HEK293 (cell line): ENCODE measurements around the gene KCNMA1.

Source experiments
- BCL11A ChIP-seq: fragments of 450-650 bp; formaldehyde crosslinking; IDR thresholded peaks from 2 replicates; pipeline ENCODE4 v1.5.1; 2016; ENCODE audit warnings: low read depth, missing biosample characterization, missing genetic modification characterization
- HOXA7 ChIP-seq: sonication (generic); formaldehyde crosslinking; IDR thresholded peaks from 2 replicates; pipeline ENCODE4 v1.8.1; 2022; ENCODE audit warnings: missing genetic modification reagents, borderline replicate concordance
- MYNN ChIP-seq: fragments of 450-650 bp; formaldehyde crosslinking; IDR thresholded peaks from 2 replicates; pipeline ENCODE4 v1.5.1; 2016; ENCODE audit warnings: missing biosample characterization, missing genetic modification characterization, borderline replicate concordance
- TCF7L2 ChIP-seq: IDR thresholded peaks from 2 replicates; pipeline ENCODE4 v1.6.1; 2011; ENCODE audit warnings: low read depth, mild to moderate bottlenecking, inconsistent platforms, low read length, moderate library complexity, borderline replicate concordance
- YY1 ChIP-seq: fragments of 450-650 bp; formaldehyde crosslinking; IDR thresholded peaks from 2 replicates; pipeline ENCODE4 v1.5.1; 2018; ENCODE audit warnings: missing biosample characterization, missing genetic modification characterization
- ZFP3 ChIP-seq: fragments of 450-650 bp; formaldehyde crosslinking; IDR thresholded peaks from 2 replicates; pipeline ENCODE4 v1.5.1; 2016; ENCODE audit warnings: low read depth, missing biosample characterization, missing genetic modification characterization
- ZNF184 ChIP-seq: fragments of 450-650 bp; IDR thresholded peaks from 2 replicates; pipeline ENCODE4 v1.5.1; 2018; ENCODE audit warnings: missing biosample characterization, mild to moderate bottlenecking, missing genetic modification characterization
- ZNF521 ChIP-seq: fragments of 450-650 bp; formaldehyde crosslinking; IDR thresholded peaks from 2 replicates; pipeline ENCODE4 v1.5.1; 2017; ENCODE audit warnings: missing biosample characterization, mild to moderate bottlenecking, missing genetic modification characterization
- ZNF549 ChIP-seq: fragments of 450-650 bp; IDR thresholded peaks from 2 replicates; pipeline ENCODE4 v1.5.1; 2018; ENCODE audit warnings: missing biosample characterization, missing genetic modification characterization, mild to moderate bottlenecking, inconsistent platforms, moderate library complexity
- ZNF792 ChIP-seq: fragments of 450-650 bp; formaldehyde crosslinking; IDR thresholded peaks from 2 replicates; pipeline ENCODE4 v1.5.1; 2016; ENCODE audit warnings: missing biosample characterization, missing genetic modification characterization
- TF ChIP-seq, protein P1 (sequence below): fragments of 450-650 bp; formaldehyde crosslinking; IDR thresholded peaks from 2 replicates; pipeline ENCODE4 v1.5.1; 2017; ENCODE audit warnings: missing biosample characterization, missing genetic modification characterization
- TF ChIP-seq, protein P2 (sequence below): fragments of 450-650 bp; formaldehyde crosslinking; IDR thresholded peaks from 2 replicates; pipeline ENCODE4 v1.5.1; 2016; ENCODE audit warnings: missing biosample characterization, missing genetic modification characterization
- TF ChIP-seq, protein P3 (sequence below): fragments of 450-650 bp; formaldehyde crosslinking; IDR thresholded peaks from 2 replicates; pipeline ENCODE4 v1.5.1; 2016; ENCODE audit warnings: missing biosample characterization, missing genetic modification characterization
- TF ChIP-seq, protein P4 (sequence below): fragments of 450-650 bp; formaldehyde crosslinking; IDR thresholded peaks from 2 replicates; pipeline ENCODE4 v1.5.1; 2016; ENCODE audit warnings: missing biosample characterization, missing genetic modification characterization

DNA sequence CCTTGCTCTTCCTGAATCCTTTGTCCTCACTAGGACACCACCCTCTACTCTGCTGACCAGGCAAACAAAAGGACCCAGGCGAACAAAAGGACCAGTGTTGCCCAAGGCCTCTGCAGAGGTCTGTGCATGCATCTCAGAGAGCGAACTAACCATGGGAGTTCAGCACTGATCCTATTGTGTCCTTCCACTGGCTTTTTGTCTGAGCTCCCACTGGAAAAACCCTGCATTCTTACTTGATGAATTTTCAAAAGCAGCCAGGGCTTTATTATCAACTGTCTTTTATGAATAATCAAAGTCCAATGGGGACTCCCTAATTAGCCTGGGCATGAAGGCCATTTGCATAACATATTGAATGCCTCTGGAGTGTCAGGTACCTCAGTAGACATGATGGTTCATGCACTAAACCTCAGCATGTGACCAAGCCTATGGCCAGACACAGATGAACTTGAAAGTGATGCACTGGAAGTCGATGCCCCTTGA lies 140.6 kb downstream of the KCNMA1 start:
- TF ChIP-seq, protein P1, sequence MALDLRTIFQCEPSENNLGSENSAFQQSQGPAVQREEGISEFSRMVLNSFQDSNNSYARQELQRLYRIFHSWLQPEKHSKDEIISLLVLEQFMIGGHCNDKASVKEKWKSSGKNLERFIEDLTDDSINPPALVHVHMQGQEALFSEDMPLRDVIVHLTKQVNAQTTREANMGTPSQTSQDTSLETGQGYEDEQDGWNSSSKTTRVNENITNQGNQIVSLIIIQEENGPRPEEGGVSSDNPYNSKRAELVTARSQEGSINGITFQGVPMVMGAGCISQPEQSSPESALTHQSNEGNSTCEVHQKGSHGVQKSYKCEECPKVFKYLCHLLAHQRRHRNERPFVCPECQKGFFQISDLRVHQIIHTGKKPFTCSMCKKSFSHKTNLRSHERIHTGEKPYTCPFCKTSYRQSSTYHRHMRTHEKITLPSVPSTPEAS: no peak
- TF ChIP-seq, protein P2, sequence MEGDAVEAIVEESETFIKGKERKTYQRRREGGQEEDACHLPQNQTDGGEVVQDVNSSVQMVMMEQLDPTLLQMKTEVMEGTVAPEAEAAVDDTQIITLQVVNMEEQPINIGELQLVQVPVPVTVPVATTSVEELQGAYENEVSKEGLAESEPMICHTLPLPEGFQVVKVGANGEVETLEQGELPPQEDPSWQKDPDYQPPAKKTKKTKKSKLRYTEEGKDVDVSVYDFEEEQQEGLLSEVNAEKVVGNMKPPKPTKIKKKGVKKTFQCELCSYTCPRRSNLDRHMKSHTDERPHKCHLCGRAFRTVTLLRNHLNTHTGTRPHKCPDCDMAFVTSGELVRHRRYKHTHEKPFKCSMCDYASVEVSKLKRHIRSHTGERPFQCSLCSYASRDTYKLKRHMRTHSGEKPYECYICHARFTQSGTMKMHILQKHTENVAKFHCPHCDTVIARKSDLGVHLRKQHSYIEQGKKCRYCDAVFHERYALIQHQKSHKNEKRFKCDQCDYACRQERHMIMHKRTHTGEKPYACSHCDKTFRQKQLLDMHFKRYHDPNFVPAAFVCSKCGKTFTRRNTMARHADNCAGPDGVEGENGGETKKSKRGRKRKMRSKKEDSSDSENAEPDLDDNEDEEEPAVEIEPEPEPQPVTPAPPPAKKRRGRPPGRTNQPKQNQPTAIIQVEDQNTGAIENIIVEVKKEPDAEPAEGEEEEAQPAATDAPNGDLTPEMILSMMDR (tag by site-specific recombination): no peak
- no peak for TF ChIP-seq HOXA7
- TF ChIP-seq ZNF549: no peak
- no peak for TF ChIP-seq MYNN (tag by site-specific recombination)
- no peak for TF ChIP-seq ZNF521 (tag by site-specific recombination)
- no peak for TF ChIP-seq YY1 (tag by site-specific recombination)
- no peak for TF ChIP-seq ZNF184 (tag by site-specific recombination)
- TF ChIP-seq, protein P3, sequence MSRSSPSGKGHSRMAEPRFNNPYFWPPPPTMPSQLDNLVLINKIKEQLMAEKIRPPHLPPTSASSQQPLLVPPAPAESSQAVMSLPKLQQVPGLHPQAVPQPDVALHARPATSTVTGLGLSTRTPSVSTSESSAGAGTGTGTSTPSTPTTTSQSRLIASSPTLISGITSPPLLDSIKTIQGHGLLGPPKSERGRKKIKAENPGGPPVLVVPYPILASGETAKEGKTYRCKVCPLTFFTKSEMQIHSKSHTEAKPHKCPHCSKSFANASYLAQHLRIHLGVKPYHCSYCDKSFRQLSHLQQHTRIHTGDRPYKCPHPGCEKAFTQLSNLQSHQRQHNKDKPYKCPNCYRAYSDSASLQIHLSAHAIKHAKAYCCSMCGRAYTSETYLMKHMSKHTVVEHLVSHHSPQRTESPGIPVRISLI: no peak
- TF ChIP-seq, protein P4, sequence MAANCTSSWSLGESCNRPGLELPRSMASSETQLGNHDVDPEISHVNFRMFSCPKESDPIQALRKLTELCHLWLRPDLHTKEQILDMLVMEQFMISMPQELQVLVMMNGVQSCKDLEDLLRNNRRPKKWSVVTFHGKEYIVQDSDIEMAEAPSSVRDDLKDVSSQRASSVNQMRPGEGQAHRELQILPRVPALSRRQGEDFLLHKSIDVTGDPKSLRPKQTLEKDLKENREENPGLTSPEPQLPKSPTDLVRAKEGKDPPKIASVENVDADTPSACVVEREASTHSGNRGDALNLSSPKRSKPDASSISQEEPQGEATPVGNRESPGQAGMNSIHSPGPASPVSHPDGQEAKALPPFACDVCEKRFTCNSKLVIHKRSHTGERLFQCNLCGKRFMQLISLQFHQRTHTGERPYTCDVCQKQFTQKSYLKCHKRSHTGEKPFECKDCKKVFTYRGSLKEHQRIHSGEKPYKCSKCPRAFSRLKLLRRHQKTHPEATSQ (tag by site-specific recombination): no peak
- TF ChIP-seq ZNF792 (tag by site-specific recombination): no peak
- TF ChIP-seq TCF7L2: no peak
- no peak for TF ChIP-seq ZFP3 (tag by site-specific recombination)
- no peak for TF ChIP-seq BCL11A
